ENCODE measurements around the gene SNX4.

The SNX4 gene

DNA sequence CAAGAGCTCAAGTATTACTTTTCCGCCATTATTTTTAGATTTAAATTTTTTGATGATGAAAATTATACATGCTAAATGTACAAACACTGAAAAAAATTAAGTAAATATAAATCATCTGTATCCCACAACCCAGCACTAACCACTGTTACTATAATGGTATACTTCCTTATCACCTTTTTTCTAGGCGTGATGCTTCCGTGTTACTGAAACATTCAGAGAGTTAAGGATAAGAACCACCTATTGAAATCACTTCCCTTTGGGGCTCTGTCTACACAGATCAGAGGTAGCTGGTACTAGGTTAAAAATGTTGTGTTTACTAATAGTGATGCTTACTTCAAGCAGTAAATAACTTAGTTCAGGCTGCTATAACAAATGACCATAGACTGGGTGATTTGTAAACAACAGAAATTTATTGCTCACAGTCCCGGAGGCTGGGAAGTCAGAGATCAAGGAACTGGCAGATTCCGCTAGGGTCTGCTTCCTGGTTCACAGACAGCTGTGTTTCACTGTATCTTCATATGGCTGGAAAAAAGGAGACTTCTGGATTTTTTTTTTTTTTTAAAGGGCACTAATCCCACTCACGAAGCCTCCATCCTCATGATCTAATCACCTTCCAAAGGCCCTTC lies 6.4 kb downstream of the SNX4 start:
- no peak overlapping the region for H3K27ac ChIP-seq
- no peak for TF ChIP-seq ZFX (IDR thresholded peaks at IDR 0.05)
- TF ChIP-seq, protein P1, sequence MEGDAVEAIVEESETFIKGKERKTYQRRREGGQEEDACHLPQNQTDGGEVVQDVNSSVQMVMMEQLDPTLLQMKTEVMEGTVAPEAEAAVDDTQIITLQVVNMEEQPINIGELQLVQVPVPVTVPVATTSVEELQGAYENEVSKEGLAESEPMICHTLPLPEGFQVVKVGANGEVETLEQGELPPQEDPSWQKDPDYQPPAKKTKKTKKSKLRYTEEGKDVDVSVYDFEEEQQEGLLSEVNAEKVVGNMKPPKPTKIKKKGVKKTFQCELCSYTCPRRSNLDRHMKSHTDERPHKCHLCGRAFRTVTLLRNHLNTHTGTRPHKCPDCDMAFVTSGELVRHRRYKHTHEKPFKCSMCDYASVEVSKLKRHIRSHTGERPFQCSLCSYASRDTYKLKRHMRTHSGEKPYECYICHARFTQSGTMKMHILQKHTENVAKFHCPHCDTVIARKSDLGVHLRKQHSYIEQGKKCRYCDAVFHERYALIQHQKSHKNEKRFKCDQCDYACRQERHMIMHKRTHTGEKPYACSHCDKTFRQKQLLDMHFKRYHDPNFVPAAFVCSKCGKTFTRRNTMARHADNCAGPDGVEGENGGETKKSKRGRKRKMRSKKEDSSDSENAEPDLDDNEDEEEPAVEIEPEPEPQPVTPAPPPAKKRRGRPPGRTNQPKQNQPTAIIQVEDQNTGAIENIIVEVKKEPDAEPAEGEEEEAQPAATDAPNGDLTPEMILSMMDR (conservative IDR thresholded peaks at IDR 0.05): no peak

DNA sequence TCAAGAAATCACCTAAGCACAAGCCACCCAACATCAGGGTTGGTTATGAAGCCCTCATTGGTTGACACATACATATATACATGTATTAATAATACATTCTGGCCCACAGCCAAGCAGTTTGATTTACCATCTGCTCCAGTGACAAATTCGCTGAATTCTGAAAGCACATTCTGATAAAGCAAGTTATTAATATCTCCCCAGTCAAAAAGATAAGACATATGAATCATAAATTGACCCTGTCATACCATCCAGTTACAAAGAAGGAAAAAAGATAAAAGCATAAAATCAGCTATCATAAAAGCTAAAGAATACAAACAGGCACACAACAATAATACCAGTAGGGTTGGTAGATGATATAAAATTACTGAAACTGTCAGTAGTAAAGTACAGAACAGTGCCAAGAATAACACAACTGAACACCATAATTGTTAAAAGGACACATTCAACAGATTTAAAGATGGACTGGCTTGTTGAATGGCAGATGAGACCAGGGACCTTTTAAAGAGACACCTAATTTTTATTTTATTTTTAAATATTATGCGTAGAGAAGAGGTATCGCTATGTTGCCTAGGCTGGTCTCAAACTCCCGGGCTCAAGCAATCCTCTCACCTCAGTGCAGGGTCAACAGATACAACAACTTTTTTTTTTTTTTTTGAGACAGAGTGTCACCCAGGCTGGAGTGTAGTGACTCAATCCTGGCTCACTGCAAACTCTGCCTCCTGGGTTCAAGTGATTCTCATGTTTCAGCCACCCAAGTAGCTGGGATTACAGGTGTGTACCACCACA lies 7.7 kb downstream of the SNX4 start:
- no peak overlapping the region; the same call in 1 of the 2 replicates for H3K27ac ChIP-seq
- TF ChIP-seq, protein P1 (conservative IDR thresholded peaks at IDR 0.05): no peak
- TF ChIP-seq ZFX (IDR thresholded peaks at IDR 0.05): no peak

DNA sequence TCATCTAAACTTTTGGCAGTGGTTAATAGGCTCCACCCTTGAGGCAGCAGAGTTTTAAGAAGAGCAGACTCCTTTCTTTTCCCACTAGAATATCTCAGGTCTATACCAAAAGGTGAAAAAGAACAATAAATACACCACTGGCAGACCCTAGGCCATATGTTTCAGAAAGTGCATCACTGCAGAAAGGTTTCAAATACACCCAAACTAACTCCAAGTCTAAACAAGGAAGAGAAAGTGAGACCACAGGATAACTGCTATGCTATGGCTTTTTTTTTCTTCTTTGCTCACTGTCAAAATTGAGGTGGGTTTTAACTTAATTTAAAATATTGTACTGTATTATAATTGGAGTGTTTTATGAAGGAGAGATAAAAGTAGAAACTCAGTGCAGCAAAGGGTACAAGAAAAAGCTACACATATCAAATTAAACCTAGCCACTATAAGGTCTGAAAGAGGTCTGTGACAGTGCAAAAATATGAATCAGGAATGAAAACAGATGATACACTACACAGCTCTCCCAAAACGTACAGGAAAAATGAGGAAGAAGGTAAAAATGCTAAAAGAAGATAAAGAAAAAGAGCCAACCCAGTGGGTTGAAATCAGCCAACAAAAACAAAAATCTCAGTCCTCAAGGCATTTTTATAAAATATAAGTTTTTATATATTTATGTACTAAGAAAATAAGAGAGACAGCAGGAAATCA lies 8.4 kb downstream of the SNX4 start:
- H3K27ac ChIP-seq: no peak overlapping the region
- no peak for TF ChIP-seq ZFX (IDR thresholded peaks at IDR 0.05)
- TF ChIP-seq, protein P1 (conservative IDR thresholded peaks at IDR 0.05): no peak

DNA sequence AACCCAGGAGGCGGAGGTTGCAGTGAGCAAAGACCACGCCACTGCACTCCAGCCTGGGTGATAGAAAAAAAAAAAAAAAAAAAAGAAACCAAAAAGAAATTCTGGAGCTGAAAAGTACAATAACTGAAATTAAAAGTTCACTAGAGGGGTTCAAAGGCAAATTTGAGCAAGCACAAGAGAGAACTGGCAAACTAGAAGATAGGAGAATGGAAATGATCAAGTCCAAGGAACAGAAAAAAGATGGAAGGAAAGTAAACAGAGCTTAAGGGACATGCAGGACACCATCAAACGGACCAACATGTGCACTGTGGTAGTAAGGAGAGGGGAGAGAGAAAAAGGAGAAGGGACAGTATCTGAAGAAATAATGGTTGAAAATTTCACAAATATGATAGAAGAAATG lies 12.9 kb downstream of the SNX4 start:
- H3K27ac ChIP-seq: no peak overlapping the region
- no peak for TF ChIP-seq ZFX (IDR thresholded peaks at IDR 0.05)
- TF ChIP-seq, protein P1 (conservative IDR thresholded peaks at IDR 0.05): no peak

DNA sequence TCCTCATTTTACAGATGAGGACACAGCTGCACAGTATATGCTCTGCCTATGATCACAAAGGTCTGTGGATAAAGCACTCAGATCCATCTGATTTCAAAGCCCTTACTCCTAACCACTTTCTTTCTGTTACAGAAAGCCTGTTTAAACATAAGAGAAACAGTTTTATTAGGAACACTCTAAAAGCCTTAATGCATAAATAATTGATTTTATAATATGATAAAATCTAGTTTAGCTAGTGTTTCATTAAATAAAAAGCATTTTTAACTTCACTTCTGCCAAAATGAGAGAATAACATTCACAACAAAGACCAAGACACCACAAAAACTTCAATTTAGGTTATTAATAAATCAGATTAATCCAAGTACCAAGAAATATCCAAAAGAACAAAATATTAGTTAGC lies 21.4 kb downstream of the SNX4 start:
- H3K27ac ChIP-seq: no peak overlapping the region
- no peak for TF ChIP-seq ZFX (IDR thresholded peaks at IDR 0.05)
- TF ChIP-seq, protein P1 (conservative IDR thresholded peaks at IDR 0.05): no peak

DNA sequence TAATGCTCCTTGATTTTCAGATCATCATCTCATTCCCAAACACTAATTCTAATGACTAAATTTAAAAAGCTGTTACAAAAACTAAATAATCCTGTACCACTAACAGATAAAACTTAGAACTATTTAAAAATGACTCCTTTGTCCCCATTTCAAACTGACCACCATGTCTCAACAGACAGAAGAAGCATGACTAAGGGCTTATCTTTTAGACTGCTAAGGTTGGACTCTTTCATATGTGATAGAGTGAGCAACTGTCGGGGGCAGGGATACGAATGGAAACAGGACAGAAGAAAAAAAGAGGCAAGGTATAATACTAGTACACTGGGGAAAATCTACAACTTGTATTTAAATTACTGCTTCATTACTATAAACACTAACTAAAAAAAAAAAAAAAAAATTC lies 23.3 kb downstream of the SNX4 start:
- H3K27ac ChIP-seq: no peak overlapping the region
- TF ChIP-seq, protein P1 (conservative IDR thresholded peaks at IDR 0.05): no peak
- no peak for TF ChIP-seq ZFX (IDR thresholded peaks at IDR 0.05)

DNA sequence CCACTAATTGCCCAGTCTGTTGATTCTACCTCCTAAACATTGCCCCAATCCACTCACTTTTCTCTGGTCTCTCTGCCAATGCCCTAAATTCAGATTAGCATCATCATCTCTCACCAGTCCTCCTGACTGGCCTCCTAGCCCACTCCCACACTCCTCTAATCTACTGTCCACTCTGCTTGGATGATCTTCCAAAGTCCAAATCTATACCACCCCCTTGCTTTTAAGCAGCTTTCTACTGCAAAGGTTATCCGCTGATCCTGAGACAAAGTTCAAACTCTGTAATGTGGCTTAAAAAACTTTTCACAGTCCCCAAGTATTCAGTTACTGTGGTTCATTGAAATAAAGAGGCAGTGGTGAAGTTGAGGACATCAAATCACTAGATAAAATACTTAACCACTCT lies 37.6 kb downstream of the SNX4 start:
- H3K27ac ChIP-seq: no peak overlapping the region
- TF ChIP-seq, protein P1 (conservative IDR thresholded peaks at IDR 0.05): no peak
- no peak for TF ChIP-seq ZFX (IDR thresholded peaks at IDR 0.05)

All from C4-2B (cell line).